Transverse colon (tissue), 4 donors: ENCODE measurements around the gene DHRS9.

Source experiments
- POLR2A ChIP-seq: fragments of 450-650 bp; IDR thresholded peaks from one replicate; pipeline ENCODE4 v1.6.1; 2016; ENCODE audit warnings: antibody characterized with exemption, mild to moderate bottlenecking, moderate library complexity
- POLR2AphosphoS5 ChIP-seq, 3 donors: sonication (generic); formaldehyde crosslinking; IDR thresholded peaks; one replicate each; pipeline ENCODE4 v1.6.1; 2016; ENCODE audit warnings: antibody characterized with exemption in 3 of 3
- TF ChIP-seq, protein P1 (sequence below), 5 experiments: fragments of 200-600 bp in 3 of 5; fragments of 450-650 bp in 2 of 5; sonication (generic) in 3 of 5; IDR thresholded peaks; 1 replicate in 2 of 5; 2 replicates in 3 of 5; pipeline ENCODE4 v1.5.1; 2016 to 2017; ENCODE audit warnings: antibody characterized with exemption in 5 of 5, inconsistent platforms in 3 of 5, mild to moderate bottlenecking in 2 of 5, moderate library complexity in 1 of 5

DNA sequence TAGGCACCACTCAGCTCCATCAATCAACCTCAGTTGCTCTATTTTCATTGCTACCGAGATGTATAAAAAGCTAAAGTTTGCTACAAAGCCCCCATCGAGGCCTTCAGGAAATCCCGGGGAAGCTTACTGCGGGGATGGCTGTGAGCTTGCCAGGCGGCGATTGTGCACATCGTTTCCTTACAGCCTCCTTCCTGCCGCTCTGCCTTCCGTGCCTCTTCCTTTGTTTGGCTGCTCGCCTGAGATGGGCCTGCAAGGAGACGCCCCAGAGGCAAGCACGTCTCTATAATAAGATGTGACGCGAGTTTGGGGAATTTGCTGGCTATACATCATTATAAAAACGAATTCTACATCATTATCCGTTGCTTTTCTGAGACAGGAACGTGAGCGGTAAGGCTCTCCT is 41.6 kb downstream of the DHRS9 start:
- no peak for TF ChIP-seq POLR2AphosphoS5 (IDR thresholded peaks at IDR 0.05)
- TF ChIP-seq POLR2A, result no peak
- TF ChIP-seq, protein P1, sequence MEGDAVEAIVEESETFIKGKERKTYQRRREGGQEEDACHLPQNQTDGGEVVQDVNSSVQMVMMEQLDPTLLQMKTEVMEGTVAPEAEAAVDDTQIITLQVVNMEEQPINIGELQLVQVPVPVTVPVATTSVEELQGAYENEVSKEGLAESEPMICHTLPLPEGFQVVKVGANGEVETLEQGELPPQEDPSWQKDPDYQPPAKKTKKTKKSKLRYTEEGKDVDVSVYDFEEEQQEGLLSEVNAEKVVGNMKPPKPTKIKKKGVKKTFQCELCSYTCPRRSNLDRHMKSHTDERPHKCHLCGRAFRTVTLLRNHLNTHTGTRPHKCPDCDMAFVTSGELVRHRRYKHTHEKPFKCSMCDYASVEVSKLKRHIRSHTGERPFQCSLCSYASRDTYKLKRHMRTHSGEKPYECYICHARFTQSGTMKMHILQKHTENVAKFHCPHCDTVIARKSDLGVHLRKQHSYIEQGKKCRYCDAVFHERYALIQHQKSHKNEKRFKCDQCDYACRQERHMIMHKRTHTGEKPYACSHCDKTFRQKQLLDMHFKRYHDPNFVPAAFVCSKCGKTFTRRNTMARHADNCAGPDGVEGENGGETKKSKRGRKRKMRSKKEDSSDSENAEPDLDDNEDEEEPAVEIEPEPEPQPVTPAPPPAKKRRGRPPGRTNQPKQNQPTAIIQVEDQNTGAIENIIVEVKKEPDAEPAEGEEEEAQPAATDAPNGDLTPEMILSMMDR (IDR thresholded peaks at IDR 0.05), result no peak
